GM19240 (cell line): ENCODE measurements around the gene UGT1A4.
"Not testable (repeated sequence)": the region's sequence is repeated elsewhere in the genome, so short reads cannot be mapped to it uniquely, and the experiment has no call there.

Experiments
- DNase-seq: peaks from one replicate; pipeline ENCODE4 v3.0.0; 2011; ENCODE audit warnings: low spot score; ENCODE audit not compliant: insufficient read length

The UGT1A4 gene

GRCh38 chr2:233746475-233747282 lies 28.1 kb downstream of the UGT1A4 start:
- DNase-seq = no peak

- no peak for DNase-seq
Measured at GRCh38 chr2:233747283-233747544, 28.7 kb downstream of the UGT1A4 start.

GRCh38 chr2:233750689-233751088 lies 32.2 kb downstream of the UGT1A4 start:
- not testable (repeated sequence) for DNase-seq

- not testable (repeated sequence) for DNase-seq
Measured at GRCh38 chr2:233751212-233752009, 32.9 kb downstream of the UGT1A4 start.

- no peak for DNase-seq
Measured at GRCh38 chr2:233754872-233755611, 36.5 kb downstream of the UGT1A4 start.

GRCh38 chr2:233756429-233757081 lies 38.0 kb downstream of the UGT1A4 start:
- no peak for DNase-seq

- DNase-seq = no peak
Measured at GRCh38 chr2:233758141-233758540, 39.6 kb downstream of the UGT1A4 start.

GRCh38 chr2:233758849-233759248 lies 40.3 kb downstream of the UGT1A4 start:
- no peak for DNase-seq

- DNase-seq = no peak
Measured at GRCh38 chr2:233760043-233760442, 41.5 kb downstream of the UGT1A4 start, which contains the start of gene UGT1A1. TSS of gene UGT1A1 (plus strand) at chr2:233760270. CDS start at chr2:233760288, 18 bp downstream.

- no peak for DNase-seq
Measured at GRCh38 chr2:233761040-233761769, 42.7 kb downstream of the UGT1A4 start.

- no peak for DNase-seq
Measured at GRCh38 chr2:233764264-233764663, 45.7 kb downstream of the UGT1A4 start.

GRCh38 chr2:233764761-233765160 lies 46.2 kb downstream of the UGT1A4 start:
- no peak for DNase-seq

GRCh38 chr2:233766416-233766815 lies 47.9 kb downstream of the UGT1A4 start:
- DNase-seq = no peak

GRCh38 chr2:233768076-233768475 lies 49.5 kb downstream of the UGT1A4 start:
- no peak for DNase-seq

- DNase-seq = no peak
Measured at GRCh38 chr2:233769260-233769659, 50.7 kb downstream of the UGT1A4 start.

- no peak for DNase-seq
Measured at GRCh38 chr2:233772153-233772552, 53.6 kb downstream of the UGT1A4 start.

GRCh38 chr2:233772583-233772982 lies 54.0 kb downstream of the UGT1A4 start:
- no peak for DNase-seq

GRCh38 chr2:233773854-233774253 lies 55.3 kb downstream of the UGT1A4 start:
- no peak for DNase-seq

GRCh38 chr2:233775414-233775813 lies 56.9 kb downstream of the UGT1A4 start:
- no peak for DNase-seq

- no peak for DNase-seq
Measured at GRCh38 chr2:233778030-233778429, 59.5 kb downstream of the UGT1A4 start, which contains the start of gene MROH2A. TSS of gene MROH2A (plus strand) at chr2:233778330. CDS start at chr2:233779359, 1,029 bp downstream.

- DNase-seq = no peak
Measured at GRCh38 chr2:233779722-233780121, 61.2 kb downstream of the UGT1A4 start.
